GM12878 (cell line): ENCODE data around the gene BRF1. TPM values are rescaled to one million over a fixed set of nuclear protein-coding genes. Genes with fewer than 3 reads are reported as not detected.

Experiments
- ATAC-seq: fragments of 200-7000 bp; cut with Tn5 transposase; 3 replicates; pipeline ENCODE4 v1.9.1; 2020; ENCODE audit warnings: mild to moderate bottlenecking, moderate library complexity
- BruUV-seq: library from RNA; stranded (reverse); fragments of 400-500 nt; replicated peaks from 2 replicates; lab custom pipeline; 2021; lab: Mats Ljungman, UMichigan
- CTCF ChIA-PET: fragments of 300-600 bp; sonication (Branson Sonifier 250); formaldehyde crosslinking; extraction: SDS; loops from one replicate; lab custom pipeline; 2021; ENCODE audit warnings: inconsistent platforms; lab: Yijun Ruan, JAX
- POLR2A ChIA-PET: fragments of 350-600 bp; formaldehyde crosslinking; extraction: SDS; loops from one replicate; lab custom pipeline; 2021; ENCODE audit warnings: inconsistent platforms; lab: Charles Lee
- RAD21 ChIA-PET: fragments of 300-600 bp; sonication (Branson Sonifier 250); formaldehyde crosslinking; loops from one replicate; lab custom pipeline; 2023; ENCODE audit warnings: antibody characterized with exemption; ENCODE audit not compliant: unreplicated experiment; lab: Charles Lee
- SMC1A ChIA-PET: fragments of 300-600 bp; sonication (Branson Sonifier 250); formaldehyde crosslinking; loops from one replicate; lab custom pipeline; 2023; ENCODE audit not compliant: unreplicated experiment, uncharacterized antibody; lab: Charles Lee
- DNase-seq: peaks from one replicate; pipeline ENCODE4 v3.0.0-alpha.2; 2011; ENCODE audit warnings: low read depth, low spot score
- FAIRE-seq: peaks from 3 replicates; lab custom pipeline; 2011; peaks lifted over from hg19 to GRCh38; lab: Jason Lieb, UNC
- H2AFZ ChIP-seq: 2 replicates; pipeline ENCODE4 v1.6.0; 2011; ENCODE audit warnings: low read depth, low read length, control low read depth; ENCODE audit not compliant: control insufficient read depth
- H3K27ac ChIP-seq: 2 replicates; pipeline ENCODE4 v1.5.1; 2011; ENCODE audit warnings: control low read depth; ENCODE audit not compliant: control insufficient read depth, insufficient read depth
- H3K27me3 ChIP-seq, 2 experiments: replicated peaks in 1 of 2; 2 replicates each; pipeline versions ENCODE4 v1.6.0 to v1.6.1; 2011; ENCODE audit warnings: low read length in 1 of 2; ENCODE audit not compliant: control insufficient read depth in 2 of 2, insufficient read depth in 2 of 2
- H3K36me3 ChIP-seq, 2 experiments: 2 replicates each; pipeline ENCODE4 v1.5.1; 2011; ENCODE audit warnings: low read length in 1 of 2; ENCODE audit not compliant: control insufficient read depth in 2 of 2, insufficient read depth in 2 of 2
- H3K4me1 ChIP-seq: 2 replicates; pipeline ENCODE4 v1.6.1; 2011; ENCODE audit warnings: mild to moderate bottlenecking, low read length, moderate library complexity, mixed read lengths; ENCODE audit not compliant: control insufficient read depth, insufficient read depth
- H3K4me2 ChIP-seq: 2 replicates; pipeline ENCODE4 v1.6.0; 2011; ENCODE audit warnings: control low read depth; ENCODE audit not compliant: control insufficient read depth, insufficient read depth
- H3K4me3 ChIP-seq: fragments of 200-600 bp; sonication (generic); 2 replicates; pipeline ENCODE4 v1.5.1; 2016
- H3K79me2 ChIP-seq: 2 replicates; pipeline ENCODE4 v1.6.0; 2011; ENCODE audit warnings: low read length; ENCODE audit not compliant: control insufficient read depth, insufficient read depth
- H3K9ac ChIP-seq: 2 replicates; pipeline ENCODE4 v1.8.0; 2011; ENCODE audit warnings: low read length, control low read depth, mixed read lengths; ENCODE audit not compliant: control insufficient read depth, insufficient read depth
- H3K9me3 ChIP-seq: replicated peaks from 3 replicates; pipeline ENCODE4 v1.5.1; 2011; ENCODE audit warnings: mild to moderate bottlenecking, low read length; ENCODE audit not compliant: control insufficient read depth, insufficient read depth
- H4K20me1 ChIP-seq: 2 replicates; pipeline ENCODE4 v1.6.0; 2011; ENCODE audit not compliant: control insufficient read depth, insufficient read depth
- HDGF ChIP-seq: fragments of 450-650 bp; IDR thresholded peaks from 2 replicates; pipeline ENCODE4 v1.6.1; 2016; ENCODE audit warnings: antibody characterized with exemption
- SKIL ChIP-seq: fragments of 450-650 bp; IDR thresholded peaks from 2 replicates; pipeline ENCODE4 v1.6.1; 2017; ENCODE audit warnings: mild to moderate bottlenecking, low read depth, inconsistent platforms; ENCODE audit not compliant: poor library complexity, severe bottlenecking
- ZBTB11 ChIP-seq: fragments of 450-650 bp; formaldehyde crosslinking; IDR thresholded peaks from 2 replicates; pipeline ENCODE4 v1.5.0; 2022; ENCODE audit warnings: mild to moderate bottlenecking, missing genetic modification characterization
- WGBS: methylation state at CpG from one replicate; pipeline ENCODE4 v1.1.6; 2016; ENCODE audit warnings: low lambda C conversion rate; ENCODE audit not compliant: insufficient replicate concordance, insufficient coverage; ENCODE audit errors: missing lambda C conversion rate; 5-methylcytosine and 5-hydroxymethylcytosine counted together
- in situ Hi-C: fragments of 300-500 bp; cut with MboI; formaldehyde crosslinking; loops from 9 replicates; pipeline ENCODE4 v1.14.3; 2018; ENCODE audit warnings: mixed read lengths
- intact Hi-C: fragments of 100-400 bp; cut with micrococcal nuclease; formaldehyde crosslinking; loops from one replicate; pipeline ENCODE4 v1.14.2; 2022; ENCODE audit not compliant: unreplicated experiment
- polyA plus RNA-seq, 11 experiments: library from polyadenylated mRNA; depleted of rRNA in 4 of 11; unstranded in 6 of 11; stranded (reverse) in 5 of 11; fragments of >200 nt; fragmentation: Nextera tagmentation in 4 of 11; fragmentation: Illumina TruSeq in 1 of 11; extraction: Ambion mirVana in 4 of 11; extraction: Trizol in 1 of 11; gene quantifications; 1 replicate in 1 of 11; 2 replicates in 10 of 11; pipeline versions ENCODE4 v1.2.1 to v1.2.3, GENCODE V29; 2011 to 2016; ENCODE audit warnings: inconsistent platforms in 2 of 11, missing spikeins in 2 of 11, low read depth in 1 of 11
- total RNA-seq, 4 experiments: library from RNA; depleted of rRNA in 3 of 4; stranded (reverse); fragments of >200 nt in 3 of 4; fragmentation: Illumina TruSeq in 1 of 4; extraction: Trizol in 1 of 4; gene quantifications; 2 replicates each; pipeline versions ENCODE4 v1.2.1 to v1.2.3, GENCODE V29; 2013 to 2021

BRF1 gene
- total and polyA plus RNA-seq, 10 of the 15 experiments (the other 5 are each of a cell fraction or from before 2014, with no cell fraction given) = 0.21 to 33.5 (median 10.7) TPM

- H3K4me3 ChIP-seq = no peak overlapping the region
- H3K27ac ChIP-seq = no peak overlapping the region
- CTCF ChIA-PET = no interaction called here
- H3K27me3 ChIP-seq = no peaks in the 10 kb centered on the region
- no peaks in the 10 kb centered on the region for H3K4me1 ChIP-seq
- no peaks in the 10 kb centered on the region for H3K9me3 ChIP-seq
- no peak for TF ChIP-seq SKIL
- TF ChIP-seq HDGF = 0 out of 2 replicates have a peak, but pooled peaks have one; percentile 31
- no peak for TF ChIP-seq ZBTB11 (CRISPR knock-in tag)
- no TSS peak for BruUV-seq
- FAIRE-seq = no peak
- H4K20me1 ChIP-seq = no peaks in the 10 kb centered on the region
- SMC1A ChIA-PET = no interaction called here
- POLR2A ChIA-PET = no interaction called here
- ATAC-seq = no peak
- H3K36me3 ChIP-seq = peaks cover 0 to 24% of the 10 kb centered on the region in 2 experiments; a peak in 2 of 4 replicates
- intact Hi-C loops = no loop called here
- H3K79me2 ChIP-seq = no peaks in the 10 kb centered on the region
- in situ Hi-C loops = no loop called here
- no peak for DNase-seq
- RAD21 ChIA-PET = no interaction called here
- no peak overlapping the region for H3K9ac ChIP-seq
- 73% methylated on average over 2 of the region's 3 CpGs for WGBS
- no peak overlapping the region for H2AFZ ChIP-seq
- no peak overlapping the region for H3K4me2 ChIP-seq
Measured at GRCh38 chr14:105215602-105216001, 85.2 kb downstream of the BRF1 start.
